A673 (cell line): ENCODE data around the gene RTN4RL2. TPM values are rescaled to one million over a fixed set of nuclear protein-coding genes. Genes with fewer than 3 reads are reported as not detected.
A peak's percentile ranks its signal among the peaks of the same experiment; 100 is the strongest.

ENCODE experiments used
- BruUV-seq: library from RNA; stranded (reverse); fragments of 400-500 nt; replicated peaks from 2 replicates; lab custom pipeline; 2021; lab: Mats Ljungman, UMichigan
- CTCF ChIA-PET: fragments of 300-600 bp; sonication (Branson Sonifier 250); formaldehyde crosslinking; loops from one replicate; lab custom pipeline; 2022; ENCODE audit warnings: antibody characterized with exemption; lab: Charles Lee
- POLR2A ChIA-PET: fragments of 300-600 bp; sonication (Branson Sonifier 250); formaldehyde crosslinking; loops from one replicate; lab custom pipeline; 2022; ENCODE audit warnings: antibody characterized with exemption; ENCODE audit not compliant: low non-redundant PET; lab: Charles Lee
- DNase-seq: peaks from one replicate; pipeline ENCODE4 v3.0.0-alpha.2; 2015; ENCODE audit warnings: low spot score
- H3K27ac ChIP-seq: fragments of 200-600 bp; sonication (generic); 2 replicates; pipeline ENCODE4 v1.5.1; 2016; ENCODE audit warnings: mixed run types, low read depth, mild to moderate bottlenecking, mixed read lengths, antibody characterized with exemption, low read length; ENCODE audit not compliant: poor library complexity, severe bottlenecking
- H3K27me3 ChIP-seq: fragments of 200-600 bp; sonication (generic); replicated peaks from 2 replicates; pipeline ENCODE4 v1.6.1; 2017; ENCODE audit warnings: mixed run types, low read depth, mild to moderate bottlenecking, mixed read lengths, antibody characterized with exemption, low read length; ENCODE audit not compliant: insufficient read depth, poor library complexity
- H3K36me3 ChIP-seq: fragments of 200-600 bp; sonication (generic); 2 replicates; pipeline ENCODE4 v1.6.1; 2016; ENCODE audit warnings: mixed run types, mild to moderate bottlenecking, mixed read lengths, antibody characterized with exemption, low read length; ENCODE audit not compliant: insufficient read depth, poor library complexity, severe bottlenecking
- H3K4me1 ChIP-seq: fragments of 200-600 bp; sonication (generic); 2 replicates; pipeline ENCODE4 v1.6.1; 2017; ENCODE audit warnings: mixed run types, mild to moderate bottlenecking, mixed read lengths, antibody characterized with exemption, low read length; ENCODE audit not compliant: insufficient read depth, poor library complexity, severe bottlenecking
- H3K4me3 ChIP-seq: fragments of 200-600 bp; sonication (generic); 2 replicates; pipeline ENCODE4 v1.5.1; 2016; ENCODE audit warnings: low read depth, mixed run types, mild to moderate bottlenecking, mixed read lengths, low read length; ENCODE audit not compliant: poor library complexity, severe bottlenecking
- H3K9me3 ChIP-seq: fragments of 200-600 bp; sonication (generic); 2 replicates; pipeline ENCODE4 v1.6.1; 2016; ENCODE audit warnings: mixed run types, low read depth, mild to moderate bottlenecking, mixed read lengths, antibody characterized with exemption, low read length; ENCODE audit not compliant: poor library complexity, severe bottlenecking
- EZH2 ChIP-seq: fragments of 200-600 bp; sonication (generic); IDR thresholded peaks from 2 replicates; pipeline ENCODE4 v1.6.1; 2017; ENCODE audit warnings: borderline replicate concordance, low read depth, mild to moderate bottlenecking, mixed read lengths, antibody characterized with exemption, low read length; ENCODE audit not compliant: poor library complexity, severe bottlenecking
- intact Hi-C: fragments of 100-400 bp; cut with micrococcal nuclease; formaldehyde crosslinking; loops from one replicate; pipeline ENCODE4 v1.10.0; 2022; ENCODE audit not compliant: unreplicated experiment
- total RNA-seq: library from RNA; stranded (reverse); gene quantifications from 2 replicates; pipeline ENCODE4 v1.2.3, GENCODE V29; 2021
- TF ChIP-seq, protein P1 (sequence below): fragments of 300-800, 200-600 bp; sonication (generic); conservative IDR thresholded peaks from 2 replicates; pipeline ENCODE4 v1.5.1; 2017; ENCODE audit warnings: low read depth, mild to moderate bottlenecking, antibody characterized with exemption, low read length, moderate library complexity, mixed read lengths

Gene RTN4RL2
- total RNA-seq, 1 experiment from 2014 or later, result 5.2 TPM

DNA sequence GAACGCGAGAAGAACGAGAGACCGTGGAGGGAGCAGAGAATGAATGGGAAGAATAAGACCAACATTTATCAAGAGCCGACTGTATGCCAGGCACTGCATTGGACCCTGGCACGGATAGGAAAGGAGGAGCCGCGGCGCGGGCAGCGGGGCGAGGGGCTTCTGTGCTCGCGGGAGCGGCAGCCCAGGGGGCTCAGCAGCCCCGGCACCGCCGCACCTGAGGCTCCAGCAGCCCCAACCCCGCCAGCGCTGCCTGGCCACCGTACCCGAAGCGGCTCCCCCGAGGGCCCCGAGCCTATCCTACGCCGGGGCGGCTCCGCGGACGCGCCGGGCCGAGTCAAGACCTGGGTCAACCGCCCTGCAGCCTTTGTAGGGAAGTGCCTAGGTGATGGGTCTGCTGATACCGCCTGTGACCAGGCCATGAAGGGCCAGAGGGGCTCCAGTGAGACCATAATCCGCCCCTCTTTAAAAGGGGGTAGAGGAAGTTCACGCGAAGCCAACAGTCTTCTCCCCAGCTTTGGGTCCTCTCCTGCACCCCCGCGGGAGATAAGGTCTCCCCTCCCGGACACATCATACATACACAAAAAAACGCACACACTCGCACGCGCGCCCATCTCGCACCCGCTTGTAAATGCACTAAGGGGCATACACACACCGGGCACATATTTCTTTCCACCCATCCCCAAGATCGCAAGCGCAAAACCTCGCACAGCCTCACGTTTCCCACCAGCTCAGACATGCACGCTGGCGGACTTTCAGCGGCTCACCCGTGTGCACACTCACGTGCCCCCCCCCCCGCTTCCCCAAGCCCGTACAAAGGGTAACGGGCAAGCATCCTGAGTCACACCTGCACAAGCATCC, 935 bp upstream of the RTN4RL2 start:
- CTCF ChIA-PET, result interaction anchor here (0.6 to 2.5 kb wide), 10 partner anchors 15 to 1053 kb away, joined by 3 to 21 read pairs (median 4); no protein-coding TSS in a partner anchor
- intact Hi-C loops, result loop anchor here (5.0 kb wide), 1 partner anchor 343 kb away; no protein-coding TSS in a partner anchor
- Histone ChIP-seq H3K4me3 (peak overlapping the region; percentile 59), H3K9me3 (no peaks in the 10 kb centered on the region), H3K36me3 (no peaks in the 10 kb centered on the region), H3K27ac (no peak overlapping the region), H3K4me1 (peaks cover 27% of the 10 kb centered on the region), H3K27me3 (peaks cover 21% of the 10 kb centered on the region)
- no peak for DNase-seq
- no TSS peak for BruUV-seq
- TF ChIP-seq EZH2, result no peak
- TF ChIP-seq, protein P1, sequence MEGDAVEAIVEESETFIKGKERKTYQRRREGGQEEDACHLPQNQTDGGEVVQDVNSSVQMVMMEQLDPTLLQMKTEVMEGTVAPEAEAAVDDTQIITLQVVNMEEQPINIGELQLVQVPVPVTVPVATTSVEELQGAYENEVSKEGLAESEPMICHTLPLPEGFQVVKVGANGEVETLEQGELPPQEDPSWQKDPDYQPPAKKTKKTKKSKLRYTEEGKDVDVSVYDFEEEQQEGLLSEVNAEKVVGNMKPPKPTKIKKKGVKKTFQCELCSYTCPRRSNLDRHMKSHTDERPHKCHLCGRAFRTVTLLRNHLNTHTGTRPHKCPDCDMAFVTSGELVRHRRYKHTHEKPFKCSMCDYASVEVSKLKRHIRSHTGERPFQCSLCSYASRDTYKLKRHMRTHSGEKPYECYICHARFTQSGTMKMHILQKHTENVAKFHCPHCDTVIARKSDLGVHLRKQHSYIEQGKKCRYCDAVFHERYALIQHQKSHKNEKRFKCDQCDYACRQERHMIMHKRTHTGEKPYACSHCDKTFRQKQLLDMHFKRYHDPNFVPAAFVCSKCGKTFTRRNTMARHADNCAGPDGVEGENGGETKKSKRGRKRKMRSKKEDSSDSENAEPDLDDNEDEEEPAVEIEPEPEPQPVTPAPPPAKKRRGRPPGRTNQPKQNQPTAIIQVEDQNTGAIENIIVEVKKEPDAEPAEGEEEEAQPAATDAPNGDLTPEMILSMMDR, result no peak
- POLR2A ChIA-PET, result interaction anchor here (0.5 to 0.6 kb wide), 2 partner anchors 17 to 1070 kb away, joined by 7 to 9 read pairs; no protein-coding TSS in a partner anchor

DNA sequence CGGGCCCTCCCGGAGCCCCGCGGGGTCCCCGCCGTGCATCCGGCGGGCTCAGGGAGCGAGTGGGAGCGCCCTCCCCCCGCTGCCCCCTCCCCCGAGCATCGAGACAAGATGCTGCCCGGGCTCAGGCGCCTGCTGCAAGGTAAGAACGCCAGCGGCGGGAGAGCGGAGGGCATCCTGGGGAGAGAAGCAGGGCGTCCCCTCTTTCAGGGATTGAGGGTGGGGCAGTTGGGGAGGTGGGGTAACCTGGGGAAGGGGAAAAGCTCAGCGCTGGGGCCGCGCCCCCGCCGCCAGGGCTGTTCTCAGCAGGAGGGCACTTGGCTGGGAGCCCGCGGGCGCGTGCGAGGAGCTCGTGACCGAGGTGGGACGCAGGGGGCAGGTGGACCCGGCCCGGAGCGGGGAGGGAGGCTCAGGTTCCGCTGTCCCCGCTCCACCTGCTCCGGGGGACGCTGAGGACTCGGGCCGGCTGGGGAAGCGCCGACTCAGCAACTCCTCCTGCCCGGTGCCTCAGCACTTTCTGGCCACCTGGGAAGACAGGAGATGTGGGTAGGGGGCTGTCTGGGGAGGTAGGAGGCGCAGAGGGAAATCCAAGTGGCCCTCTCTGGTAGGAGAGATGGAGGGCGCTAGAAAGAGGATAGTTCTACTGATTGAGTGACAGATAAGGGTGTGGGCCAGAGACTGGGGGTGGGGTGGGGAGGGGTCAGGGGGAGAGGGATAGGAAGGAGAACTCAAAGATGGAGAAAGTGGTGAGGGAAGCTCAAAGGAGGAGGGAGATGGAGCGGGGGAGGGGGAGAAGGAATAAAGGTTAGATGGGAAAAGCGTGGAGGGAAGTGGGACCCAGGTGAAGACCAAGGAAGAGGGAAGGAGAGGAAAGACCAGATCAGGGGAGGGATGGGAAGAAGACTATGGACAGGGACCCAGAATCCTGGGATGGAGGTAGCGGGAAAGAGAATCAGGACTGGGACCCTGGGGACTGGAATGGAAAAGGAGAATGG, 726 bp downstream of the RTN4RL2 start:
- H3K4me3 ChIP-seq, result peak overlapping the region; percentile 59
- POLR2A ChIA-PET, result no interaction called here
- no peaks in the 10 kb centered on the region for H3K36me3 ChIP-seq
- no peaks in the 10 kb centered on the region for H3K9me3 ChIP-seq
- H3K27ac ChIP-seq, result no peak overlapping the region
- CTCF ChIA-PET, result interaction anchor here (0.6 to 0.7 kb wide), 3 partner anchors 12 to 115 kb away, joined by 3 to 6 read pairs (median 6); no protein-coding TSS in a partner anchor
- TF ChIP-seq, protein P1, result no peak
- no peak for TF ChIP-seq EZH2
- intact Hi-C loops, result no loop called here
- BruUV-seq, result no TSS peak
- H3K27me3 ChIP-seq, result peaks cover 21% of the 10 kb centered on the region
- peaks cover 27% of the 10 kb centered on the region for H3K4me1 ChIP-seq
- no peak for DNase-seq

DNA sequence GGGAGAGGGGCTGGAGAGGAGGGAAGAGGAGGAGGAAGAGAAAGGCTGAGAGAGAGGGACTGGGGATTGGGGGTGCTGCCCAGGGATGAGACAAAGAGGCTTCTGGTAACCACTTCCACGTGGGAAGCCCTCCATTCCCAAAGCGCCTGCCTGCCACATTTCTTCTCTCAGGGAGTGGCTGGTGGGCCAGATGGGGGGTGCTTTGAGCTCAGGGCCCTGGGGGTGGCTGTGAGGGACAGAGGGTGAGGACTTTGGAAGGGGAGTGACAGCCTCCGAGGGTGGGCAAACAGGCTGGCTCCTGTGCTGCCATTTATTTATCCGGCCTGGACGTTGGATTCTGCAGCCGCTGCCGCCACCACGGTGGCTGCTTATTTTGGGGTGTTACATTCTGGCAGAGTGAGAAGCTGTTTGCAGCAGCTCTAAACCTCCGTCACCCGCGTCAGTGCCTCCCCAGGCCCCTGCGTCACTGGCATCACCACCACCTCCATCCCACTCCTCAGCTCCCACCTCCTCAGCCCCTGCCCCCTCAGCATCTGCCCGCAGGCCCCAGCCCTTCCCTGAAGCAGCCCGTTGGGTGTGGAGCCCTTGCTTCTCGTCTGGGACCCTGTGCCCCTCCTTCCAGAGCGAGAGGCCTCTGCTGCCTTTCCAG, 1.6 kb downstream of the RTN4RL2 start:
- POLR2A ChIA-PET, result no interaction called here
- Histone ChIP-seq H3K27ac (no peak overlapping the region), H3K9me3 (no peaks in the 10 kb centered on the region), H3K36me3 (no peaks in the 10 kb centered on the region), H3K4me1 (peaks cover 27% of the 10 kb centered on the region), H3K27me3 (peaks cover 21% of the 10 kb centered on the region), H3K4me3 (no peak overlapping the region)
- intact Hi-C loops, result no loop called here
- no peak for TF ChIP-seq EZH2
- TF ChIP-seq, protein P1, result no peak
- CTCF ChIA-PET, result no interaction called here
- no peak for DNase-seq
- BruUV-seq, result no TSS peak
